NCI-H1694 (cell line): ENCODE measurements around the gene MAP7D1.

Experiments used
- DNase-seq: peaks from one replicate; lab custom pipeline; 2025; lab: John Stamatoyannopoulos, UW

MAP7D1 gene

DNA sequence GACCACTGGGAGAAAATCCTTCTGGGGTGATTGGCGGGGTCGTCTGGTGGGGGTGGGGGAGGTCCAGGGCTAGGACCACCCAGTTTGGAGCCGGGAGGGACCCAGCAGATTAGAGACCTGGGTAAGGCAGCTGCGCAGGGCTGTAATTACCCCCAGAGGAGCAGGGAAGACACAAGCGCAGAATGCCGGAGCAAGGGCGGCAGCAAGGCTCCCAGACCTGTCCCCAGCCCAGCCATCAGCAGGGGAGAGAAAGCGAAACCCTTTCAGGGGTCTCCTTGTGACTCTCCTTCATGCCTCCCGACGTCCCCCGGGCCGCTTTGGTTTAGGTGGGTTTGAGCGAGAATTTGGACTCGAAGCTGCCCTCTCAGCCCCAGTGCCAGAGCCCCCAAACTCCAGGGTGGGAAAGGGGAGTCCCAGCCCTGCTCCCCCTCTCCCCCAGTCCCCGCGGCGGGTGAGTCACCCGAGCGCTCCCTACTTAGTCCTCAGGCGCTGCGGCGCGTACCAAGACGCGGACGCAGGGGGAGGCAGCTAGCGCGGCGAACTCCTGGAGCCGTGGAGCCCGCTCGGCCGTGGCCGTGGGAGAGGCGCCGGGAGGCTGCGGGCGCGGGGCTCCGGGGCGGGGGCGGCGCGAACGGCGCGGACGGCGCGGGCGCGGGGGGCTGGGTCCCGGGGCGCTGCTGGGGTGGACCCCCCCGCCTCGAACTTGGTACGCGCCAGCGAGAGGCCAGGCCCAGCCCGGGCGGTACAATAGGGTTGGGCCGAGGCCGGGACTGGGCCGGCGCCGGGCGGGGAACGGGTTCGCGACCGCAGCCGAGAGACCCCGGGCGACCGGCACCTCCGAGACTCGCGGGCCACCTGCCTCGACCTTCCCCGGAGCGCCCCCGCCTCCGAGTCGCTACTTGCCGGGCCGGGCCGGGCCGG is at the start of gene MAP7D1:
Gene MAP7D1, plus strand, starts transcription at position 753 of the 921 bp plus-strand sequence. CDS start 258 bp downstream, outside the sequence.
- no peak for DNase-seq

DNA sequence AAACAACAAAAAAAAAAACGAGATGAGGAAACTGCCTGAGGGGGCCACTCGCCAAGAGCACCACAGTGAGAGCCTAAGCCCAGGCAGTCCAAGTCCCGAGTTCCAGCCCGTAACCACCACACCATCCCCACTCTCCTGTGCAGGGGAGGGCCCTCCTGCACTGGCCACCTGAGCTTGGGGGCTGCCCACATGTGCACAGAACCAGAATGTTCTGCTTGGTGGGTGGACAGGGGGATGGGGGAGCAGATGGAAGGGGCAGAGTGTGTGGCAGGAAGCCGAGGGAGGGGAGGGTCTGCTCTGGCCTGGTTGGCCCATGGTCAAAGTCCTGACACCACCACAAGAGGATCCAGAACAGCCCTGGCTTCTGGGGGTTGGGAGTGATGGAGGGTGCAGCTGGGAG is 49.7 kb upstream of the MAP7D1 start:
- DNase-seq: no peak

DNA sequence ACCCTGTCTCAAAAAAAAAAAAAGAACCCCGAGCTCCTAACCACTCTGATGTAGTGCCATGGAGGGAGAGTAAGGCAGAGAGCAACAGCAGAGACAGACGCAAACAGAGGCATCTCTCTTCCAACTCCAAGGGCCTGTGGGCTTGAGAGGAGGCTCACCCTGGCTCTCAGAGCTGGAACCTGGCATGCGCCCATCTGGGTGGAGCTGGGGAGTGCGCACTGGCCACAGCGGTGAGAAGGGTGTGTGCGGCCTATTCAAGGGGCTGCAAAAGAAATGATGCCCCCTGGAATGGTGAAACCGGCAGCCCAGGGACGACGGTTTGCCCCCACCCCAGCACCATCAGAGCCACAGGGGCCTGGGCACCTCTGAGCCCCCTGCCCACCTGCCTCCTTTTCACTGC is 48.6 kb upstream of the MAP7D1 start:
- no peak for DNase-seq

DNA sequence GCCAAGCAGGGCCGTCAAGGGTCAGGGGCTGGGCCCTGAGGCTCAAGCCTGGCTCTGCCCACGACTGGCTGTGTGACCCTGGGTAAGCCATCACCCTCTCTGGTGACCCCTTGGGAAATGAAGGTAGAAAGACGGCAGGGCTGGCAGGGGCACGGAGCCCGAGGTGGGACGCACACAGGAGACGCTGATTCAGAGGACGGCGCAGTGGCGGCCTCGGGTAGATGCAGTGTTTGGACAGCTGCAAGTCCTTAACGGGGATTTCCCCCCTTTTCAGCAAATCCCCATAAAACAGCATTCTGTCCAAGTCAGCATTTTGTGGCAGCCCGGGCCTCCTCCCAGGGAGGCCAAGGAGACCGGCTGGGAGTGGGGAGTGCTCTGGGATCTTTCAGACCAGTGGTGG is 47.6 kb upstream of the MAP7D1 start:
- no peak for DNase-seq

GRCh38 chr1:36109041-36109679 is 46.8 kb upstream of the MAP7D1 start:
- DNase-seq: no peak

DNA sequence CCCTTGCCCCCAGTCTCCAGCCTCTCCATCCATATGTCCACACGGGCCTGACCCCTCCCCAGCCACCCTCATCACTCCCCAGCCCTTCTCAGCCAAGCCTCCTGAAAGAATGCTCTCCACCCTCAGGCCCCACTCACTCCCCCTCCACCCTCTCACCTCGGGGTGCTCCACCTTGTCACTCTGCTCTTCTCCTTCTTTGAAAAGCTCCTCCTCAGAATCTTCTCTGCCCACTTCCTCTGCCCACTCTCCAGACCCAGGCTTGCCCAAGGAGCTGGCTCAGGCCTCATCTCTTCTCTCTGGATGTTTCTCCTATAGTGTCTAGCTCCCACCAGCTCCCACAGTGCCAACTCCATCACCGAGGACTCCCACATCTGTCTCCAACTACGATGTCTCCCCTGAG is 44.8 kb upstream of the MAP7D1 start:
- no peak for DNase-seq

DNA sequence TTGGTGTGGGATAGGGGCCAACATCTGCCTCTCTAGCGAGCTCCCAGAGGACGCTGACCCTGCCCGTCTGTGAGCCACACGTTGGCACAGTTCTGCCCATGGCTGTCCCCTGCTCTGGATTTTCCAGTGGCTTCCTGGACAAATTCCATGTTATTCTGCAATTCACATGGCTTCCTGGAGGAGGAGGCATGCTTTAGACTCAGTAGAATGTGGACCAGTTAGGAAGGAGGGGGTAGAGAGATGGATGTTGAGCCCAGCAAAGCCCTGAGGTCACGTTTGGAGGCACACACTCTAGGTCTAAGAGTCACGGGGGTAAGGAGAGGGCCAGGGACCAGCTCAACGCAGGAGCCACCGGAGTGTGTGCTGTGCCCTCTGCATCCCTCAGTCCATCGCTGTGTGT is 43.1 kb upstream of the MAP7D1 start:
- DNase-seq: no peak

DNA sequence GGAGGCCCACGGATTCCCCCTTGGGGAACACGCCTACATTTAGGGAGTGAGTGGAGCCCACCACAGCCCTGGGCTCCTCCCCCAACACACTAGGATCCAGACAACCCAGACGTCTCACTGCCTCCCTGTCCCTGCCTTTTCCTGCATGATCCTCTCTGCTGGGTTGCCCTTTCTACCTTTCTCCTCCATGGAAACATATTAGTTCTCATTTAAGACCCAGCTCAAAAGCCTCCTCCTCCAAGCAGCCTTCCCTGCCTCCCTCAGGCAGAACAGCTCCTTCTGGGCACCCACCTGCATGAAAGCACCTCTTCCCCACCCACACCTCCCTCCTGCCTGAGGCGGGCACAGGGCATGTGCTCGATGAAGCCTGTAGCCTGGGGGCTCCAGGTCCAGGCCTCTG is 41.6 kb upstream of the MAP7D1 start:
- DNase-seq: no peak

DNA sequence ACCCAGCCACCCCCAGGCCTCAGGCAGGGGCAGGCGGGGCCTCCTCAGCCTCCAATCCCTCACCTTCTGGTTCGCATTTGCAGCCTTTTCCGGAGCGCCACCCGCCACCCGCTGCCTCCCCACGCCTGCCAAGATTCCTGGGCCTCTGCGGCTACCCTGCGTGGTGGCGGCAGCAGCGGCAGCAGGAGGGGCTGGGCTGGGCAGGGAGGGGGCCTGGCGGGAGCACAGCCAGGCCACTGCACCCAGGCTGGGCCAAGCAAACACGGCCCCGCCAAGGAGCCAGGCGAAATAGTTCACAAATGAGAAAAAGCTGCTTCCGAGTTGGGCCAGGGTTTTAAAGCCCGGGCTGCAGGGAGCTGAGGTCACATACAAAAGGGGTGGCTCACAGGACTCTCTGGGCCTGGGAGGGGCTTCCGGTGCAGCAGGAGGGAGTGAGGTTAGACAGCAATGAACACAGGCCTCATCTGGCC is 40.7 kb upstream of the MAP7D1 start:
- peak; percentile 14 for DNase-seq

GRCh38 chr1:36115931-36116330 is 40.0 kb upstream of the MAP7D1 start:
- DNase-seq: no peak

- DNase-seq: peak; percentile 40
Observed at GRCh38 chr1:36116901-36117300, 39.1 kb upstream of the MAP7D1 start.

DNA sequence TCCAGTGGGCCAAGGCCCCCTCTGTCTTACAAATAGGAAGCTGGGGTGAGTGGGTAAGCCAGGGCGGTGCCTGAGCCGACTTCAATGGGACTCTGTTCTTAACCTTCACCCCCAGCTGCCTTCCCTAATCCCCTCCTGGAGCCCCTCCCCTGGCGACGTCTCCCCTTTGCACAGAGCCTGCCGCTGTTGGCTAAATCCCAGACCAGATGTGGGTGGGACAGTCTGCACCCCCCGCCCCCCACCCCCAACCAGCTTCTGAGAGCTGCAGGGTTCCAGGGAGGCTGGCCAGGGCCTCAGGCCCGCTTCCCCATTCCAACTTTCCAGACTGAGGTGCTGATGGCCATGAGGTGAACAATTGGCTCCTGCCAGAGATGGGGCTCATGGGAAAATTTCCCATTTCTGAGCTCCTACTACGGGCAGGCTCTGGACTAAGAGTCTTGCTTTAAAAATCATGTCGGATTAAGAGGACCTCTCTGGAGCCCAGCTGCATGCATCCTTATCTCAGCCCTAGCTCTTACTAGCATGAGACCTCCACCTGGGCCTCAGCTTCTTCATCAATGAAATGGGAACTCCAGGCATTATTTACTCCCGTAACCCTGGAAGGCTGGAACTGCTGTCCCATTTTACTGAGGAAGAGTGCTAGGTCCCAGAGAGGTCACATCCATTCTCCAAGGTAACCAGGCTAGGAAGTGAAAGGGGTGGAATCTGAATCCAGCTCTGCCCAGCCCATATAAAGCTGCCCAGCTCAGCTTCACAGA is 37.3 kb upstream of the MAP7D1 start:
- no peak for DNase-seq

- DNase-seq: no peak
Observed at GRCh38 chr1:36119456-36119855, 36.5 kb upstream of the MAP7D1 start.

GRCh38 chr1:36122062-36123030 is 33.6 kb upstream of the MAP7D1 start:
- no peak for DNase-seq

DNA sequence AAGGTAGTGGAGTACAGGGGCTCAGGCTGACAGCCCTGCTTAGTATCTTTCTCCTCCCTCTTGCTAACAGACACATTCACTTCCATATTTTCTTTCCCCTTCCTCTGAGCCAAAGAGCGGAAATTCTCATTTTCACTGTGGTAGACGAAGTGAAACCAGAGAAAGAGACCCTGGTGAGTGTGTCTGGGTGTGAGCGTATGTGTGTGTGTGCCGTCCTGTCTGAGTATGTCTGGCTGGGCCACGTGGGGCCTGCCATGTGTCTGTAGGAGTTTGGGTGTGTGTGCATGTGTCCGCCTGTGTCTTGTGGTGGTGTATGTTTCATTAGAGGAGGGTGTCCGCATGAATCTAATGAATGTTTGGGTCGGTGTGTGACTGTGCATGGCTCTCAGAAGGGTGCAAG is 32.6 kb upstream of the MAP7D1 start:
- no peak for DNase-seq

GRCh38 chr1:36124404-36125128 is 31.4 kb upstream of the MAP7D1 start:
- DNase-seq: no peak

- DNase-seq: no peak
Observed at GRCh38 chr1:36125129-36125991, 30.6 kb upstream of the MAP7D1 start, which contains the start of gene COL8A2. TSS of gene COL8A2 (minus strand) at chr1:36125222. CDS start at chr1:36100242, 24,980 bp downstream.

- DNase-seq: no peak
Observed at GRCh38 chr1:36126005-36126716, 29.8 kb upstream of the MAP7D1 start.
